Ectodermal cell (in vitro differentiated cells): ENCODE measurements around the gene JARID2.

ENCODE experiments used
- H3K27ac ChIP-seq: 2 replicates; pipeline ENCODE4 v1.7.0; 2013; ENCODE audit warnings: mild to moderate bottlenecking, low read depth, low read length; ENCODE audit not compliant: insufficient read depth, poor library complexity, severe bottlenecking
- H3K27me3 ChIP-seq: 2 replicates; pipeline ENCODE4 v1.7.0; 2013; ENCODE audit warnings: mild to moderate bottlenecking, low read length; ENCODE audit not compliant: insufficient read depth, control insufficient read depth, poor library complexity, severe bottlenecking
- H3K36me3 ChIP-seq: one replicate; pipeline ENCODE4 v1.7.0; 2013; ENCODE audit warnings: low read length; ENCODE audit not compliant: control insufficient read depth, insufficient read depth
- H3K4me1 ChIP-seq: one replicate; pipeline ENCODE4 v1.7.0; 2013; ENCODE audit warnings: low read length; ENCODE audit not compliant: control insufficient read depth, insufficient read depth
- H3K4me3 ChIP-seq: 2 replicates; pipeline ENCODE4 v1.7.0; 2013; ENCODE audit warnings: low read depth, low read length, control low read depth; ENCODE audit not compliant: insufficient read depth
- H3K9me3 ChIP-seq: 2 replicates; pipeline ENCODE4 v1.7.0; 2013; ENCODE audit warnings: mild to moderate bottlenecking, low read length, moderate library complexity; ENCODE audit not compliant: control insufficient read depth
- WGBS, 2 experiments: methylation state at CpG; one replicate each; pipeline ENCODE4 v1.1.7; 2013; ENCODE audit warnings: missing lambda C conversion rate in 2 of 2; 5-methylcytosine and 5-hydroxymethylcytosine counted together

JARID2 gene

DNA sequence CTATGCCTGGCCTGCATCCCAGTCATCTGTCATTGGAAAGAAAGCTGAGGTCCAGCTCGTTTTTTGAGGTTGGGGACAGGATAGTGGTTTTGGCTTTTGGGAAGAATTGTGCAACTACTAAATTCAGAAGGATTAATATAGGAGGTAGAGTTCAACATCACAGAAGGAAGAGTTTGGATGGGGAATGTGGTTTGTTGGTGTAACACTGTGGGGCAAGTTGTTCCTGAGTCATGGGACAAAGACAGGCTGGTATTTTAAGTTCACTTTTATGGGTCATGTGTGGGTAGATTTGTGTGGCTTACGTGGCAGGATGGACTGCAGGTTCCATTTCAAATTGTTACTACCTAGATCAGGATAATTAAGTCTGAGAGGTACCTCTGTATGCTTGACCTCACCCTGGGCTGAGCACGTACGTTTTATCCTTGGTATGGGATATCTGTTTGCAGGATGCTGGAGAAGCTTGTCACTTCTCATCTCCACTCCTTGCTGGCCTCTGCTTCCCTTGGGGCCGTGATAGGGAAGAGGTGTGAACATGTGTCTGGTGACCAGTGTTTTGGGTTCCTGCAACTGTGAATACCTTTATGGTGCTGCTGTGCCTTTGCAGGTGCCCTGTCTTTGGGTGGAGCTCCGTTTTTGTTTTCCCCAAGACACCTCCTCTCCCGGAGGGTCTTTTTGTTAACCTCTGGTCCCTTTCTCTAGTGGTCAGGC is 177.6 kb downstream of the JARID2 start:
- H3K9me3 ChIP-seq = no peaks in the 10 kb centered on the region
- H3K4me1 ChIP-seq = peaks cover 22% of the 10 kb centered on the region
- no peaks in the 10 kb centered on the region for H3K36me3 ChIP-seq
- no peak overlapping the region for H3K27ac ChIP-seq
- WGBS, 2 experiments = 89 to 93% methylated on average over 7 of the region's 7 CpGs
- no peak overlapping the region for H3K4me3 ChIP-seq
- no peaks in the 10 kb centered on the region for H3K27me3 ChIP-seq

DNA sequence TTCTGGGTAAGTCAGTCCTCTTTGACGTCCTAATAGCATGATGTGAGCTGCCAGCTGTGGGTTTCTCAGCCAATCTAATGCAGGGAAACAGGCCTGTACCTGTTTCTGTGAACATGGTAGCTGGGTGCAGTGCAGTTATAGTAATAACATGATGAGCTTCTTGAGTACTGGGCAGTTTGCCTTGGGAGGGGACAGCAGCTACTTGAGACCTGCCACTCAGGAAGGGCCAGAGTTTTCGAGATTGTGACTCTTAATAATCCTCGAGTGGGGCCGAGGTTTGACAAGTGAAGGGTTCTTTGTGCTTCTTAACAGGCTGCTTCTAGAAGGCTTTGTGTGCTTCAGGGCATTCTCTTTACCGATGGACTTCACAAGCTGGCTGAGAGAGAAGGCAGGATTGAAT is 180.1 kb downstream of the JARID2 start:
- peak overlapping the region; percentile 50 for H3K27ac ChIP-seq
- H3K36me3 ChIP-seq = no peaks in the 10 kb centered on the region
- H3K4me1 ChIP-seq = peaks cover 39% of the 10 kb centered on the region
- no peaks in the 10 kb centered on the region for H3K9me3 ChIP-seq
- H3K4me3 ChIP-seq = no peak overlapping the region
- no peaks in the 10 kb centered on the region for H3K27me3 ChIP-seq
- 71 to 74% methylated on average over 5 of the region's 5 CpGs for WGBS, 2 experiments

DNA sequence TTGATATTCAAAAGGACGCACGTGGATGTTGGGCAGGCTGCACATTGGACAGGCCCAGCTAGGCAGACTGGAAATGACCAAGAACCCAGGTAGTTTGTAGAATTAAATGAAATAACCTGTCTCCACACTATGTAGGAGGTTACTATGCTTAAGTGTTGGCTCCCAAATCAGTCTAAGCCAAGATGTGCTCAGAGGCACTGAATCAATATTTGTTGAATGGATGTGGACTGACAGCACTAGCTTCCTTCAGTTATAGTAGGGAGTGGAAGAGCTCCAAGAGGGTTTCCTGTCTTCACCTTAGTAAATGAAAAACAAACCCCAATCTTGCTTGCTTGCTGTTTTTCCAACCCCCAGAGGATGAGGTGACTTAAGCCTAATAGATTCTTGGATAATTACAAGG is 180.5 kb downstream of the JARID2 start:
- H3K36me3 ChIP-seq = no peaks in the 10 kb centered on the region
- 89 to 95% methylated on average over 2 of the region's 2 CpGs for WGBS, 2 experiments
- peaks cover 44% of the 10 kb centered on the region for H3K4me1 ChIP-seq
- peak overlapping the region; percentile 50 for H3K27ac ChIP-seq
- no peak overlapping the region for H3K4me3 ChIP-seq
- H3K9me3 ChIP-seq = no peaks in the 10 kb centered on the region
- H3K27me3 ChIP-seq = no peaks in the 10 kb centered on the region

- Histone ChIP-seq H3K27me3 (no peaks in the 10 kb centered on the region), H3K4me1 (peaks cover 49% of the 10 kb centered on the region), H3K9me3 (no peaks in the 10 kb centered on the region), H3K36me3 (no peaks in the 10 kb centered on the region), H3K4me3 (no peak overlapping the region), H3K27ac (no peak overlapping the region)
- WGBS, 2 experiments = 92 to 93% methylated on average over 3 of the region's 3 CpGs
Observed at GRCh38 chr6:15426901-15427300, 181.0 kb downstream of the JARID2 start.

- Histone ChIP-seq H3K36me3 (no peaks in the 10 kb centered on the region), H3K27ac (no peak overlapping the region), H3K4me3 (no peak overlapping the region), H3K4me1 (peaks cover 53% of the 10 kb centered on the region), H3K27me3 (no peaks in the 10 kb centered on the region), H3K9me3 (no peaks in the 10 kb centered on the region)
- WGBS, 2 experiments = 94 to 98% methylated on average over 5 of the region's 5 CpGs
Observed at GRCh38 chr6:15427331-15428070, 181.6 kb downstream of the JARID2 start.

GRCh38 chr6:15429141-15430110 is 183.6 kb downstream of the JARID2 start:
- Histone ChIP-seq H3K9me3 (no peaks in the 10 kb centered on the region), H3K27ac (no peak overlapping the region), H3K27me3 (no peaks in the 10 kb centered on the region), H3K36me3 (no peaks in the 10 kb centered on the region), H3K4me1 (peaks cover 57% of the 10 kb centered on the region), H3K4me3 (no peak overlapping the region)
- WGBS, 2 experiments = 89 to 91% methylated on average over 12 of the region's 12 CpGs

DNA sequence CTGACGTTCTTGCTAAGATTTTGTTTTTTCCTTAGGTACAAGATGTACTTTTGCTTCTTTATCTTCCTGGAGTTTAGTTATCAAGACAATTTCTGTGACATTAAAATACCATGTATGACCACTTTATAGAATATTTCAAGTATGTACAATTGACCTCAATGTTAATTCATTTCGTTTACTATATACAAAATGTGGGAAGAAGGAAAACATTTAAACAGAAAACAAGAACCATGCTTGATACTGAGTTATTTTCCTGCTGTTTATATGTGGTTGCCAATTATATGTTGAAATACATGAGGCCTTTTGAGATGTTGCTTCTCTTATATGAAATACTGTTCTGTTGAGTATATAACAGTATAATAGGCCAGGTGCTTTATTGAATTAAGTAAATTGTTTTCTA is 184.3 kb downstream of the JARID2 start:
- no peaks in the 10 kb centered on the region for H3K36me3 ChIP-seq
- WGBS, 2 experiments = 92 to 100% methylated on average over 1 to 2 of the region's 2 CpGs
- no peaks in the 10 kb centered on the region for H3K9me3 ChIP-seq
- H3K27me3 ChIP-seq = no peaks in the 10 kb centered on the region
- no peak overlapping the region for H3K4me3 ChIP-seq
- no peak overlapping the region for H3K27ac ChIP-seq
- peaks cover 57% of the 10 kb centered on the region for H3K4me1 ChIP-seq

- WGBS, 2 experiments = 87 to 94% methylated on average over 6 of the region's 6 CpGs
- H3K9me3 ChIP-seq = no peaks in the 10 kb centered on the region
- H3K4me1 ChIP-seq = peaks cover 52% of the 10 kb centered on the region
- H3K27ac ChIP-seq = peak overlapping the region; percentile 19
- H3K4me3 ChIP-seq = no peak overlapping the region
- H3K36me3 ChIP-seq = no peaks in the 10 kb centered on the region
- H3K27me3 ChIP-seq = no peaks in the 10 kb centered on the region
Observed at GRCh38 chr6:15430931-15431405, 185.1 kb downstream of the JARID2 start.

GRCh38 chr6:15431762-15432483 is 186.1 kb downstream of the JARID2 start:
- H3K9me3 ChIP-seq = no peaks in the 10 kb centered on the region
- WGBS, 2 experiments = 86 to 87% methylated on average over 9 of the region's 9 CpGs
- H3K4me3 ChIP-seq = no peak overlapping the region
- H3K4me1 ChIP-seq = peaks cover 45% of the 10 kb centered on the region
- H3K27me3 ChIP-seq = no peaks in the 10 kb centered on the region
- no peaks in the 10 kb centered on the region for H3K36me3 ChIP-seq
- no peak overlapping the region for H3K27ac ChIP-seq
